ENCODE data around the gene TAF11L11. TPM values are rescaled to one million over a fixed set of nuclear protein-coding genes. Genes with fewer than 3 reads are reported as not detected.
"Not testable (repeated sequence)": the region's sequence is repeated elsewhere in the genome, so short reads cannot be mapped to it uniquely, and the experiment has no call there.

Gene TAF11L11
- total RNA-seq = not detected
- not detected for polyA plus RNA-seq (ENCODE audit: insufficient read depth in 1 of 8, insufficient read length in 8 of 8, low replicate concordance in 1 of 8)
- long read RNA-seq, donor 1 = 0 reads
- long read RNA-seq, donor 2 = 0 reads
- long read RNA-seq, donor 3 = 0 reads
- long read RNA-seq, donor 4 = 0 reads
- long read RNA-seq, donor 5 = 0 reads
- long read RNA-seq, donor 6 = 0 reads
- long read RNA-seq, donor 7 = 0 reads
- long read RNA-seq, donor 8 = 0 reads
- long read RNA-seq, donor 9 = 0 reads
- long read RNA-seq, donor 10 = 0 reads
- long read RNA-seq, donor 11 = 0 reads

- H3K4me3 ChIP-seq (ENCODE audit: low read length); H3K27ac ChIP-seq (ENCODE audit: low read length); H3K27me3 ChIP-seq (ENCODE audit: control insufficient read depth, insufficient read depth, low read length); H3K4me1 ChIP-seq (ENCODE audit: control insufficient read depth, insufficient read depth, low read length); H3K36me3 ChIP-seq (ENCODE audit: control insufficient read depth, insufficient read depth, low read length); DNase-seq; H3K9me3 ChIP-seq (replicated peaks; ENCODE audit: control insufficient read depth, low read depth, low read length): not testable (repeated sequence)
- WGBS (ENCODE audit: insufficient coverage) = 70% methylated on average over 2 of the region's 6 CpGs
Observed at GRCh38 chr5:17603880-17604279, at the start of gene TAF11L11. Gene TAF11L11 (plus strand): TSS chr5:17604183.

- H3K36me3 ChIP-seq (ENCODE audit: control insufficient read depth, insufficient read depth, low read length); H3K27ac ChIP-seq (ENCODE audit: low read length); H3K4me1 ChIP-seq (ENCODE audit: control insufficient read depth, insufficient read depth, low read length); H3K4me3 ChIP-seq (ENCODE audit: low read length); DNase-seq; H3K27me3 ChIP-seq (ENCODE audit: control insufficient read depth, insufficient read depth, low read length); H3K9me3 ChIP-seq (replicated peaks; ENCODE audit: control insufficient read depth, low read depth, low read length): not testable (repeated sequence)
- WGBS (ENCODE audit: insufficient coverage) = no CpG with 5 or more reads among the region's 16 CpGs
Observed at GRCh38 chr5:17585658-17586057, 18.3 kb upstream of the TAF11L11 start, which contains the start of gene TAF11L7. Gene TAF11L7 (minus strand): TSS chr5:17585758.

DNA sequence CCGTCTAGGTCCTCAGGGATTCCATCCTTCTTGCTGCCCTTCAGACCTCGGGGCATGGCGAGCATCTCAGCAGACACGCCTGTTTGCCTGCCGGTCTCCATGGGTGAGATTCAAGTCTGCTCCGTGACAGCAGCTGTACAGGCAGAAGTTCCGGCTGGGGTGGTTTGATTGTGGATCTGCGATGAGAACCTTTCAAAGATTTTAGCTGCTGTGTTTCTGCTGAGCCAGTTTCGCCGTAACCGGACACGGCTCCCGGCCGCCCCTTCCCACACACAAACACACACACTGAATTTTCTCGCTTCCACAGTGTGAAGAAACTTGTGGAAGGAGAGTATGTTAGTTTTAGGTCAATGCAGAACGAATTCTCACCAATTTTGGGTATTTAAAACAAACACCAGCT lies 13.1 kb upstream of the TAF11L11 start, which contains the start of gene TAF11L8:
TSS of gene TAF11L8 (minus strand) at position 101 of the 400 bp plus-strand sequence.
- not testable (repeated sequence) for H3K9me3 ChIP-seq (replicated peaks; ENCODE audit: control insufficient read depth, low read depth, low read length); DNase-seq; H3K36me3 ChIP-seq (ENCODE audit: control insufficient read depth, insufficient read depth, low read length); H3K4me3 ChIP-seq (ENCODE audit: low read length); H3K27me3 ChIP-seq (ENCODE audit: control insufficient read depth, insufficient read depth, low read length); H3K4me1 ChIP-seq (ENCODE audit: control insufficient read depth, insufficient read depth, low read length); H3K27ac ChIP-seq (ENCODE audit: low read length)
- WGBS (ENCODE audit: insufficient coverage) = no CpG with 5 or more reads among the region's 16 CpGs

GRCh38 chr5:17594255-17594654 lies 9.7 kb upstream of the TAF11L11 start, which contains the start of gene TAF11L9:
Gene TAF11L9 (minus strand): TSS chr5:17594394.
- no CpG with 5 or more reads among the region's 15 CpGs for WGBS (ENCODE audit: insufficient coverage)
- not testable (repeated sequence) for DNase-seq; H3K4me1 ChIP-seq (ENCODE audit: control insufficient read depth, insufficient read depth, low read length); H3K4me3 ChIP-seq (ENCODE audit: low read length); H3K27me3 ChIP-seq (ENCODE audit: control insufficient read depth, insufficient read depth, low read length); H3K36me3 ChIP-seq (ENCODE audit: control insufficient read depth, insufficient read depth, low read length); H3K27ac ChIP-seq (ENCODE audit: low read length); H3K9me3 ChIP-seq (replicated peaks; ENCODE audit: control insufficient read depth, low read depth, low read length)

DNA sequence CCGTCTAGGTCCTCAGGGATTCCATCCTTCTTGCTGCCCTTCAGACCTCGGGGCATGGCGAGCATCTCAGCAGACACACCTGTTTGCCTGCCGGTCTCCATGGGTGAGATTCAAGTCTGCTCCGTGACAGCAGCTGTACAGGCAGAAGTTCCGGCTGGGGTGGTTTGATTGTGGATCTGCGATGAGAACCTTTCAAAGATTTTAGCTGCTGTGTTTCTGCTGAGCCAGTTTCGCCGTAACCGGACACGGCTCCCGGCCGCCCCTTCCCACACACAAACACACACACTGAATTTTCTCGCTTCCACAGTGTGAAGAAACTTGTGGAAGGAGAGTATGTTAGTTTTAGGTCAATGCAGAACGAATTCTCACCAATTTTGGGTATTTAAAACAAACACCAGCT lies 6.3 kb upstream of the TAF11L11 start, which contains the start of gene TAF11L10:
TSS of gene TAF11L10 (minus strand) at position 101 of the 400 bp plus-strand sequence.
- not testable (repeated sequence) for H3K27me3 ChIP-seq (ENCODE audit: control insufficient read depth, insufficient read depth, low read length); H3K4me1 ChIP-seq (ENCODE audit: control insufficient read depth, insufficient read depth, low read length); DNase-seq; H3K4me3 ChIP-seq (ENCODE audit: low read length); H3K36me3 ChIP-seq (ENCODE audit: control insufficient read depth, insufficient read depth, low read length); H3K27ac ChIP-seq (ENCODE audit: low read length); H3K9me3 ChIP-seq (replicated peaks; ENCODE audit: control insufficient read depth, low read depth, low read length)
- WGBS (ENCODE audit: insufficient coverage) = no CpG with 5 or more reads among the region's 15 CpGs

- Histone ChIP-seq H3K36me3 (ENCODE audit: control insufficient read depth, insufficient read depth, low read length) (no peaks in the 10 kb centered on the region), H3K27me3 (ENCODE audit: control insufficient read depth, insufficient read depth, low read length) (no peaks in the 10 kb centered on the region), H3K4me3 (ENCODE audit: low read length) (no peak overlapping the region), H3K9me3 (replicated peaks; ENCODE audit: control insufficient read depth, low read depth, low read length) (no peaks in the 10 kb centered on the region), H3K27ac (ENCODE audit: low read length) (no peak overlapping the region), H3K4me1 (ENCODE audit: control insufficient read depth, insufficient read depth, low read length) (no peaks in the 10 kb centered on the region)
- DNase-seq = no peak
- 90% methylated on average over 5 of the region's 14 CpGs for WGBS (ENCODE audit: insufficient coverage)
Observed at GRCh38 chr5:17604951-17605350, 968 bp downstream of the TAF11L11 start.

DNA sequence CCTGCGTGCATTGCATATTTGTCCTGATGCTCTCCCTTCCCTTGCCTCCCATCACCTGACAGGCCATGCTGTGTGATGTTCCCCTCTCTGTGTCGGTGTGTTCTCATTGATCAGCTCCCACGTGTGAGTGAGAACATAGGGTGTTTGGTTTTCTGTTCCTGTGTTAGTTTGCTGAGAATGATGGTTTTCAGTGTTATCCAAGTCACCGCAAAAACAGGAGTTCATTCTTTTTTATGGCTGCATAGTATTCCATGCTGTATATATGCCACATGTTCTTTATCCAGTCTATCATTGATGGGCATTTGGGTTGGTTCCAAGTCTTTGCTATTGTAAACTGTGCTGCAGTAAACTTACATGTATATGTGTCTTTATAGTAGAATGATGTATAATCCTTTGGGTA lies 3.5 kb downstream of the TAF11L11 start:
- DNase-seq; H3K9me3 ChIP-seq (replicated peaks; ENCODE audit: control insufficient read depth, low read depth, low read length); H3K36me3 ChIP-seq (ENCODE audit: control insufficient read depth, insufficient read depth, low read length); H3K4me1 ChIP-seq (ENCODE audit: control insufficient read depth, insufficient read depth, low read length); H3K27ac ChIP-seq (ENCODE audit: low read length); H3K4me3 ChIP-seq (ENCODE audit: low read length); H3K27me3 ChIP-seq (ENCODE audit: control insufficient read depth, insufficient read depth, low read length): not testable (repeated sequence)
- WGBS (ENCODE audit: insufficient coverage) = no CpG with 5 or more reads among the region's 4 CpGs

DNA sequence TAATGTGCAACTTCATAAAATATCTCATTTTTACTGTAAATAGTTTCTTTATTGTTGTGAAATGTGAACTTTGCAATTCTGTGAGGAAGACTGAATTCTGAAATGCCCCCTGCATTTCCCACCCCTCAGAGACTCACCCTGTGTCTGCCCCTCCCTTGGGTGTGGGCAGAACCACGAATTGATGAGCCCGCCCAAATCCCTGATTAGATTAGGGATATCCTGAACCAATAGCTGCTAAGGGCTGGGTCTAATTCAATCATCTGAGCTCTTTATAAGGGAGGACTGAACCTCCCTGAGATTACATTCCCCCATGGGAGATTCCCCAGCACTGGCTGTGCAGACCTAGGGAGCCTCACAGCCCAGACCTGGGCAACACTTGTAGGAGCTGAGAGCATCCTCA lies 6.1 kb downstream of the TAF11L11 start, which contains the start of gene TAF11L12:
TSS of gene TAF11L12 (plus strand) at position 301 of the 400 bp plus-strand sequence.
- not testable (repeated sequence) for DNase-seq; H3K27ac ChIP-seq (ENCODE audit: low read length); H3K4me1 ChIP-seq (ENCODE audit: control insufficient read depth, insufficient read depth, low read length); H3K27me3 ChIP-seq (ENCODE audit: control insufficient read depth, insufficient read depth, low read length); H3K4me3 ChIP-seq (ENCODE audit: low read length); H3K9me3 ChIP-seq (replicated peaks; ENCODE audit: control insufficient read depth, low read depth, low read length); H3K36me3 ChIP-seq (ENCODE audit: control insufficient read depth, insufficient read depth, low read length)
- WGBS (ENCODE audit: insufficient coverage) = no CpG with 5 or more reads among the region's 2 CpGs

DNA sequence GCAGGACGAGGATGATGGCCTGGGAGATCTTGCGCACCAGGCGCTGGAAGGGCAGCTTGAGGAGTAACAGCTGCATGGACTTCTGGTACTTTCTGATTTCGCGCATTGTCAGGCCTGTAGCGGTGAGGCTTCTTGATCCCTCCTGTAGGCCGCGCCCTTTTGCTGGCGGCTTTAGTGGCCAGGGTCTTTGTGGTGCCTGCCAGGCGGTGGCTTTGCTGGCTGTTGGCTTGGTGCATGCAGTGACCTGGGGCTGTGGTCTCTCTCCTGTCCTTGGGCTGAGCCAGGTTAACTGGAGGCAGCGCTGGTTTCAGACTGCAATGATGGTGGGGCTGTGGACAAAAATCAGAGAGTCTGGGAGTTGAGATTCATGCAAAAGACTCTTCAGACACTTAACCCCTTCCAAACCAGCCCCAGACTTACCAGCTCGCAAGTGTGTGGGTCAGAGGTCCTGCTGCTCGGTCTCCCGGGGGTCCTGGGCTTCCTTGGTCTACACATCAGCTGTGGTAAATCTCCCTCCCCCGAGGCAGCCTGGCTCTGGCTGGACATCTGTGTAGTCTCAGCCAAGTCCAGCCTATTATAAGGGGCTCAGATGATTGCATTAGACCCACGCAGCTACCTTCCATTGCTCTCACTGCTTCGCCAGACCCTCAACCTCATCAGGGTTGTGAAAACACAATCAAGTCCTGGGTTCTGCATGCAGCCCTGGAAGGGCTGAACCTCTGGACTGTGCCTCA lies 11.1 kb downstream of the TAF11L11 start:
- no peak for DNase-seq
- no peak overlapping the region for H3K27ac ChIP-seq (ENCODE audit: low read length)
- H3K9me3 ChIP-seq (replicated peaks; ENCODE audit: control insufficient read depth, low read depth, low read length) = peaks cover 2% of the 10 kb centered on the region
- no peaks in the 10 kb centered on the region for H3K27me3 ChIP-seq (ENCODE audit: control insufficient read depth, insufficient read depth, low read length)
- WGBS (ENCODE audit: insufficient coverage) = 92% methylated on average over 11 of the region's 17 CpGs
- no peaks in the 10 kb centered on the region for H3K4me1 ChIP-seq (ENCODE audit: control insufficient read depth, insufficient read depth, low read length)
- H3K4me3 ChIP-seq (ENCODE audit: low read length) = no peak overlapping the region
- no peaks in the 10 kb centered on the region for H3K36me3 ChIP-seq (ENCODE audit: control insufficient read depth, insufficient read depth, low read length)

GRCh38 chr5:17619354-17619753 lies 15.4 kb downstream of the TAF11L11 start:
- WGBS (ENCODE audit: insufficient coverage) = no CpG with 5 or more reads among the region's 3 CpGs
- no peak overlapping the region for H3K27ac ChIP-seq (ENCODE audit: low read length)
- H3K4me3 ChIP-seq (ENCODE audit: low read length) = no peak overlapping the region
- DNase-seq = no peak
- H3K9me3 ChIP-seq (replicated peaks; ENCODE audit: control insufficient read depth, low read depth, low read length) = peaks cover 2% of the 10 kb centered on the region
- no peaks in the 10 kb centered on the region for H3K27me3 ChIP-seq (ENCODE audit: control insufficient read depth, insufficient read depth, low read length)
- no peaks in the 10 kb centered on the region for H3K4me1 ChIP-seq (ENCODE audit: control insufficient read depth, insufficient read depth, low read length)
- no peaks in the 10 kb centered on the region for H3K36me3 ChIP-seq (ENCODE audit: control insufficient read depth, insufficient read depth, low read length)
